ENCODE data around the gene FAM25G.
"Not testable (repeated sequence)": the region's sequence is repeated elsewhere in the genome, so short reads cannot be mapped to it uniquely, and the experiment has no call there.

- TF ChIP-seq CTCF, POLR2A (IDR thresholded peaks at IDR 0.05): not testable (repeated sequence)
These were observed 7.6 kb downstream of the FAM25G start, which contains the start of gene ANXA8 for GRCh38 chr10:47483923-47484322.
